ENCODE measurements around the gene SLC2A5.

Gene SLC2A5

DNA sequence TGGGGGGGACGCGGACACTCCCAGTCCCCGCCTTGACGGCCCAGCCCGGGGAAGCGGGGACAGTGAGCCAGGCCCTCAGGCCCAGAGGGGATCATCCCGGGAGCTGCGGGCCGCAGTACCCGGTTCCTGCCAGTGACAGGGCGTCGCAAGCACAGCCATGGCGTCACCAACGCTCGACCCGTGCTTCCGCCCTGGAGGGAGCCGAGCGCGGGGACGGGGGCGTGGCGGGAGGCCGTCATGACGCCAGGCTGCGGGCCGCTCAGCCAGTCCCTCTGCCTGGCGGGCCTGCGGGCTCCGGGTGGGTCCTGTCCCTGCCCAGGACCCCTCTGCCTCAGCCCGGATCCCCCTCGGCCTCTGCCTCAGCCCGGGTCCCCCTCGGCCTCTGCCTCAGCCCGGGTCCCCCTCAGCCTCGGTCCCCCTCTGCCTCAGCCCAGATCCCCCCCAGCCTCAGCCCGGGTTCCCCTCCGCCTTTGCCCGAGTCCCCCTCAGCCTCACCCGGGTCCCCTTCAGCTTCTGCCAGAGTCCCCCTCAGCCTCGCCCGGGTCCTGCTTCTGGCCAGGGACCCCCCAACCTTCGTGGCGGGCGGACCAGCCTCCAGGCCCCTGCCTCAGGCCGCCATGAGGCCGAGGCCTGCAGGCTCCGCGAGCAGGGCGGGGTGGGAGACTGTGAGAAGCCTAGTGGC lies 2.3 kb upstream of the SLC2A5 start:
- Histone ChIP-seq H3K4me1 (ENCODE audit: control insufficient read depth, insufficient read depth, low read length) (peaks cover 5% of the 10 kb centered on the region), H3K9ac (ENCODE audit: low read length) (no peak overlapping the region), H3K27me3 (ENCODE audit: control insufficient read depth, insufficient read depth, low read length) (no peaks in the 10 kb centered on the region), H3K4me3 (ENCODE audit: low read length) (no peak overlapping the region), H3K36me3 (ENCODE audit: control insufficient read depth, insufficient read depth, low read length) (no peaks in the 10 kb centered on the region), H3K9me3 (ENCODE audit: control insufficient read depth, low read length) (no peaks in the 10 kb centered on the region)

DNA sequence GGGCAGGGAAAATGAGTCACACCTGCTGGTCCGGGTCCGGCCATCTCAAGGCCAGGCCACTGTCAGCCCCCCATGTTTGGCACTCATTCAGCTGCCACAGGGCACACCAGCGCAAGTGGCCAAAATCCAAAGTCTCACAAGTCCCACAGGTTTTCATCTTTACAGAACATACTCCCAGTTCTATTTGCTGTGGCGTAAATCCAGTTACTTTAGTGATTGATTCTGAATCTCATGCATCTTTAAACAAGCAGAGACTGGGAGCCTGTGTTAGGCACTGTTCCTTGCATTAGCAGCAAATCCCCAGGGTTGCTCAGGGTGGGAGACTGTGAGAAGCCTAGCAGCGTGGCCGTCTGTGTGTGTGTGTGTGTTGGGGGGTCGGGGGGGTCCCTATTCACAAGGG lies 1.1 kb upstream of the SLC2A5 start:
- H3K4me1 ChIP-seq (ENCODE audit: control insufficient read depth, insufficient read depth, low read length): peaks cover 5% of the 10 kb centered on the region
- no peaks in the 10 kb centered on the region for H3K27me3 ChIP-seq (ENCODE audit: control insufficient read depth, insufficient read depth, low read length)
- H3K4me3 ChIP-seq (ENCODE audit: low read length): no peak overlapping the region
- H3K9me3 ChIP-seq (ENCODE audit: control insufficient read depth, low read length): no peaks in the 10 kb centered on the region
- no peak overlapping the region for H3K9ac ChIP-seq (ENCODE audit: low read length)
- H3K36me3 ChIP-seq (ENCODE audit: control insufficient read depth, insufficient read depth, low read length): no peaks in the 10 kb centered on the region

DNA sequence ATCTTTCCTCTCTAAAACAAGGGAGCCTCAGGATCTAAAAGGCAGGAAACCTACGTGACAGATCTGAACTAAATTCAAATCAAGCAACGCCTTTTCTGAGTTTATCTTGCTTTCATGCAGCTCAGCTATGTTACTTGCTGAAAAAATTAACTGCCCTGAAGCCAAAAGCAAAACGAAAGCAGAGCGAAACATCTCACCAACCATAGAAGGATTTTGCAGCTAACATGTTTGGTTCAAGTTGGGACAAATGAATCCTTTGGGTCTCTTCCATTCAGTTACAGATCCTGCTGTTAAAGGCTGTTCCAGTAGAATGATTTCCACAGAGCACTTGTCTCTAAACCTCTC lies 482 bp downstream of the SLC2A5 start:
- Histone ChIP-seq H3K4me3 (ENCODE audit: low read length) (no peak overlapping the region), H3K9me3 (ENCODE audit: control insufficient read depth, low read length) (no peaks in the 10 kb centered on the region), H3K27me3 (ENCODE audit: control insufficient read depth, insufficient read depth, low read length) (no peaks in the 10 kb centered on the region), H3K9ac (ENCODE audit: low read length) (no peak overlapping the region), H3K36me3 (ENCODE audit: control insufficient read depth, insufficient read depth, low read length) (no peaks in the 10 kb centered on the region), H3K4me1 (ENCODE audit: control insufficient read depth, insufficient read depth, low read length) (peaks cover 5% of the 10 kb centered on the region)

DNA sequence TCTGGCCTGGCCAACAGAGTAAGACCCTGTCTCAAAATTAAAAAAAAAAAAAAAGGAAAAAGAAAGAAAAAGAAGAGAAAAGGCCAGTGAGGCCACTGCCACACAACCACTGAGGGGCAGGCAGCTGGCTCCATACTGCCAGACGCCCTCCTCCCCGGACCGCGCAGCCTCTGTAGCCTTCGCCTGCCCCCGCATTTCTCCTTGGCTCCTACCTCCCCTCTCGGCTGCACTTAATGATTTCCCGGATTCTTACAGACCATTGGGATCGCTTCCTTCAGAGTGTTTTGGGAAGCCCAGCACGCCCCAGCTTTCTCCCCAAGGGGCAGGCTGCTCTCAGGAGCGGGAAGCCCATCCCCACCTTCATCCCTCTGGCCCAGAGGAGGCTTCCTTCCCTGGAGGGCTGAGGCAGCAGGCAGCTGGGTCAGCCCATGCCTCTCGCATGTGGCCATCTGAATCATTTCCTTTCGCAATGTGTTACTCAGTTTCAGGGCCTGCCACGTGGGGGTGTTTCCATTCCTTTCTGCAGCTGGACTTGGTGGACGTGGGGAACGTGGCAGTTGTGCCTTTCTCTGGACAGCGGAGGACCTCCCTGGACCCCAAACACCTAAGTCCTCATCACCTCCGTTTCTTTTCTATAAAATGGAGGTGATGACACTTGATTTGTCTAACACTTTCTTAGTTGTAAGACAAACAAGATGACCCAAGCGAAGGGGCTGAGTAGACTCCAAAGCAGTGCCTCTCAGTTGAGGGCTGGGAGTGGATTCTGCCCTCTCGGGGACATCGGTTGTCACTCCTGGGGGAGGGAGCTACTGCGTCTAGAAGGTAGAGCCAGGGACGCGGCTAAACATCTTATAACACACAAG lies 2.3 kb downstream of the SLC2A5 start:
- Histone ChIP-seq H3K36me3 (ENCODE audit: control insufficient read depth, insufficient read depth, low read length) (no peaks in the 10 kb centered on the region), H3K4me3 (ENCODE audit: low read length) (no peak overlapping the region), H3K9ac (ENCODE audit: low read length) (no peak overlapping the region), H3K4me1 (ENCODE audit: control insufficient read depth, insufficient read depth, low read length) (peaks cover 5% of the 10 kb centered on the region), H3K9me3 (ENCODE audit: control insufficient read depth, low read length) (no peaks in the 10 kb centered on the region), H3K27me3 (ENCODE audit: control insufficient read depth, insufficient read depth, low read length) (no peaks in the 10 kb centered on the region)

DNA sequence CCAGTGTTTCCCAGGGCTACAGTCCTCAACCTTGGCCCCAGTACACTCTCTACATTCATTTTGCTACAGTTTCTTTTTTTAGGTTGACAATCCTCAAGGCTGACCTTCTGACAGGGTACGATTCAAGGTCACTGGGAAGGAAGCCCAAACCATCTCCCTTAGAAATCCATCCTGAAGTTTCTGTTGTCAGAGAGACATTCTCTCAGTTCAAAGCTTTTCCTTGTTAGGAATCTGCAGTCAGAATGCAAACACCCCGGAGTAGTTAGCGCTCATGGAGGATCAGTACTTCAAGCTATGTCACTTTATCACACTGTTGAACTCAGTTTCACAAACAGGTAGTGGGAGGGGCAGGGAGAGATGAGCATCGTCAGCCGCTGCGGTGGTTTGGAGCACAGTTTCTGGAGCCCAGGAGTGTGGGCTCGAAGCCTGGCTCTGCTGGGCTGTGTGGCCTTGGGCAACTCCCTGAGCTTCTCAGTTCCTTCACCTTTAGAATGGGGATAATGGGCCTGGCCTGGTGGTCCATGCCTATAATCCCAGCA lies 4.2 kb downstream of the SLC2A5 start:
- Histone ChIP-seq H3K27me3 (ENCODE audit: control insufficient read depth, insufficient read depth, low read length) (no peaks in the 10 kb centered on the region), H3K9ac (ENCODE audit: low read length) (no peak overlapping the region), H3K9me3 (ENCODE audit: control insufficient read depth, low read length) (no peaks in the 10 kb centered on the region), H3K4me3 (ENCODE audit: low read length) (no peak overlapping the region), H3K36me3 (ENCODE audit: control insufficient read depth, insufficient read depth, low read length) (no peaks in the 10 kb centered on the region), H3K4me1 (ENCODE audit: control insufficient read depth, insufficient read depth, low read length) (peaks cover 5% of the 10 kb centered on the region)

DNA sequence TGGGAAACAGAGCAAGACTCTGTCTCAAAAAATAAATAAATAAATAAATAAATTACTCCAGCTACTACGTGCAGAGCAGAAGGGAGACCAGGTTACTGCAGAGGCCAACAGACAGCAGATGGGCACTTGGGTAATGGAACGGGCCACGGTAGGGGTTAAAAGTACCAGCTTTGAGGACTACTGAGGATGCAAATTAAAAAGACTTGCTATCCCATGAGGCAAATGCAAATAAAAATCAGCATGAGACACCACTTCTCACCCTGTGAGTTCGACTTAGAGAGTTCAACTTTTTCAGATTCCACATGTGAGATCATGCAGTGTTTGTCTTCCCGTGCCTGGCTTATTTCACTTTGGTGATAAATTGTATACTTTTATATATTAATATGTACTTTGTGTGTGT lies 6.6 kb downstream of the SLC2A5 start:
- H3K9ac ChIP-seq (ENCODE audit: low read length): no peak overlapping the region
- H3K9me3 ChIP-seq (ENCODE audit: control insufficient read depth, low read length): no peaks in the 10 kb centered on the region
- H3K4me3 ChIP-seq (ENCODE audit: low read length): no peak overlapping the region
- H3K36me3 ChIP-seq (ENCODE audit: control insufficient read depth, insufficient read depth, low read length): no peaks in the 10 kb centered on the region
- no peaks in the 10 kb centered on the region for H3K4me1 ChIP-seq (ENCODE audit: control insufficient read depth, insufficient read depth, low read length)
- H3K27me3 ChIP-seq (ENCODE audit: control insufficient read depth, insufficient read depth, low read length): no peaks in the 10 kb centered on the region

DNA sequence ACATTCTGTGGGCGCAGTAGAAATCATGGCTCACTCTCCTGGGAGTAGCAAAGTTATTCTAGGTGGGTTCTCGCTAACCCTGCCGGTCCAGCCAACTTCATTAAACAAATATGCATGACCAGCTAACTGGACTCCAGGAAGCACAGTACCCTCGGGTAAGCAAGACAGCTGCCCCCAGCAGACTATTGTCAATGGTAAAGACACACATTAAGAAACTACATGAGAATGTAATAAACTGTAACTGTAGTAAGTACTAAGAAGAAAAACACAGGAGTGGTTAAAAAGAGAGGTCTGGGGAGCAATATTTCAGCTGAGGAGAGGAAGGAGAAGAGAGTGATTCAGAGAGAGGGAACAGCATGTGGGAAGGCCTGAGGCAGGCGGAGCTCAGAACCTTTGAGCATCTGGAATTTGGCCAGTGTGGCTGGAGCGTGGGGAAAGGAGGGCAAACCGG lies 7.4 kb downstream of the SLC2A5 start:
- Histone ChIP-seq H3K4me3 (ENCODE audit: low read length) (no peak overlapping the region), H3K9ac (ENCODE audit: low read length) (no peak overlapping the region), H3K9me3 (ENCODE audit: control insufficient read depth, low read length) (no peaks in the 10 kb centered on the region), H3K27me3 (ENCODE audit: control insufficient read depth, insufficient read depth, low read length) (no peaks in the 10 kb centered on the region), H3K36me3 (ENCODE audit: control insufficient read depth, insufficient read depth, low read length) (no peaks in the 10 kb centered on the region), H3K4me1 (ENCODE audit: control insufficient read depth, insufficient read depth, low read length) (no peaks in the 10 kb centered on the region)

DNA sequence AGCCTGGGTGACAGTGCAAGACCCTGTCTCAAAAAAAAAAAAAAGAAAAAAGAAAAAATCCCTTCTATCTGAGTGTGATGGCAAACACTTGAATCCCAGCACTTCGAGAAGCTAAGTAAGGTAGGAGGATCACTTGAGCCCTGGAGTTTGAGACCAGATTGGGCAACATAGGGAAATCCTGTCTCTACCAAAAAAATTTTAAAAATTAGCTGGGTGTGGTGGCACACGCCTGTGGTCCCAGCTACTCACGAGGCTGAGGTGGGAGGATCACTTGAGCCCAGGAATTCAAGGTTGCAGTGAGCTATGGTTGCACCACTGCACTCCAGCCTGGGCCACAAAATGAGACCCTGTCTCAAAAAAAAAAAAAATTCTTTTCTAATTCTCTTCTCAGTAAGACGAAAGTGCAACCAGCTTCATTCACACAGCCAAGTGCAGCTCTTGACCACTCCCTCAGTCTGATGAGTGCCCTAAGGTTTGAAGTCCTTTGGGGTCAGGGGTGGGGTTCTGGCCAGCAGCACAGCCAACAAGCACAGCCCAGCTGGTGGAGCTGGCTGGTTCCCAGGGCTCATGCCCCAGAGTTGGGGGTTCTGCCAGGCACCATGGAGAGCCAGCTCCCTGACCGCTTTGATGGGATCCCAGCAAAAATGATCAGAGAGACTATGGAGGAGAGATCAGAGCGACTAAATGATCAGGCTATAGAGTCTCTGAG lies 8.0 kb downstream of the SLC2A5 start:
- Histone ChIP-seq H3K9ac (ENCODE audit: low read length) (no peak overlapping the region), H3K36me3 (ENCODE audit: control insufficient read depth, insufficient read depth, low read length) (no peaks in the 10 kb centered on the region), H3K4me1 (ENCODE audit: control insufficient read depth, insufficient read depth, low read length) (no peaks in the 10 kb centered on the region), H3K27me3 (ENCODE audit: control insufficient read depth, insufficient read depth, low read length) (no peaks in the 10 kb centered on the region), H3K4me3 (ENCODE audit: low read length) (no peak overlapping the region), H3K9me3 (ENCODE audit: control insufficient read depth, low read length) (no peaks in the 10 kb centered on the region)

DNA sequence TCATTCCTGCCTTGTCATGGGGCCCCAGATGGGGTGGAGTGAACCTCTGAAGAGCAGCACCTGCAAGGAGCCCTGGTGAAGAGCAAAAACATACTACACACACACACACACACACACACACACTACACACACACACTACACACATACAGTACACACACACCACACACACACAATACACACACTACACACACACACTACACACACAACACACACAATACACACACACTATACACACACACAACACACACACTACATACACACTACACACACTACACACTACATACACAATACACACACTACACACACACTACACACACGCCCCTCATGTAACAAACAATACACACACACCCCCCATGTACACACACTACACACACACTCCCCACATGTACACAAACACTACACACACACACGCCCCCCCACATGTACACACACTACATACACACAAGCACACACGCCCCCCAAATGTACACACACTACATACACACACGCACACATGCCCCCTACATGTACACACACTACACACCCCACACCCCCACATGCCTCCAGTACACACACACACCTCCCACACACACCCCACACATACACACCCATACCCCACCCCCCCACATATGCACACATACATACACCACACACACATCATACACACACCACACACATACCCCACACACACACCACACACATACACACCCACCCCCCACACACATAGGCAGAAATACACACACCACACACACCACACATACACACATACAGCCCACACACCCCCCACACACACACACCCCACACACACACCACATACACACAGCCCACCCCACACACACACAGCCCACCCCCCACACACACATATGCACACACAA lies 9.3 kb downstream of the SLC2A5 start:
- H3K27me3 ChIP-seq (ENCODE audit: control insufficient read depth, insufficient read depth, low read length): no peaks in the 10 kb centered on the region
- no peaks in the 10 kb centered on the region for H3K9me3 ChIP-seq (ENCODE audit: control insufficient read depth, low read length)
- H3K4me3 ChIP-seq (ENCODE audit: low read length): no peak overlapping the region
- no peaks in the 10 kb centered on the region for H3K36me3 ChIP-seq (ENCODE audit: control insufficient read depth, insufficient read depth, low read length)
- H3K4me1 ChIP-seq (ENCODE audit: control insufficient read depth, insufficient read depth, low read length): no peaks in the 10 kb centered on the region
- H3K9ac ChIP-seq (ENCODE audit: low read length): no peak overlapping the region

DNA sequence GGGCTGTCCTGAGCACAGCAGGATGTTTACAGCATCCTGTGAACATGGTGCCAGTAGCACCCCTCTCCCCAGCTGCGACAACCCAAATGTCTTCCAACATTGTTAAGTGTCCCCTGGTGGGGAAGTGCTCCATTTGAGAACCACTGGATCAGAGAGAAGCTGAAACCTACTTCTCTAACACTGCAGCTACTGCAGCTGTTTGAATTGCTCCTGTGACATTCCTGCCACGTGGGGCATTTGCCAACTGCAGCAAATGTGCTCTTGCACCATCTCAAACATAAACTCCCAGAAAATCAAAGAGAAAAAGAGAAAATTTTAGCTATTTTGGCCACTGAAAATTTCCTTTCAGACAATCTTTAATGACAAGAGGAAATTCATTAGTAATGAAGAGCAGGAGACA lies 11.0 kb downstream of the SLC2A5 start:
- Histone ChIP-seq H3K9ac (ENCODE audit: low read length) (no peak overlapping the region), H3K36me3 (ENCODE audit: control insufficient read depth, insufficient read depth, low read length) (no peaks in the 10 kb centered on the region)

DNA sequence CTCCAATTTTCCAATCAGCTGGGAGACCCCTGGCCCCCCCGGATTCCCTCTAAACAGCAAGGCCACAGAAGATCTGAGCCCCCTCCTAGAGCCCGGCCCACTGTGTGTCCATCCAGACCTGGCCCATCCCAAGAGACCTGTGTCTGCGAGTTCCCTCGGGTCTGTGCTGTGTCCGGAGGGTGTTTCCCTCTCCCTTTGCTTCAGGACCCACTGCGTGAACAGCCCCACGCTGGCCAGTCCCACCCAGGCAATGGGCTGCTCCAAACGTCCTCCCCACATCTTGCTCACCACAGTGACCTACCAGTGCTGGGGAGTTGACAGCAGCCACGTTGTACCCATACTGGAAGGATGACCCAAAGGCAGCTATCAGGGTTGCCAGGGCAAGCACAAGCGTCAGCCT lies 11.6 kb downstream of the SLC2A5 start:
- Histone ChIP-seq H3K4me3 (ENCODE audit: low read length) (no peak overlapping the region), H3K9me3 (ENCODE audit: control insufficient read depth, low read length) (no peaks in the 10 kb centered on the region), H3K27me3 (ENCODE audit: control insufficient read depth, insufficient read depth, low read length) (no peaks in the 10 kb centered on the region), H3K36me3 (ENCODE audit: control insufficient read depth, insufficient read depth, low read length) (no peaks in the 10 kb centered on the region), H3K9ac (ENCODE audit: low read length) (no peak overlapping the region), H3K4me1 (ENCODE audit: control insufficient read depth, insufficient read depth, low read length) (no peaks in the 10 kb centered on the region)

More for the DNA sequence above, 11.0 kb downstream of the SLC2A5 start:
- Histone ChIP-seq H3K9me3 (ENCODE audit: control insufficient read depth, low read length) (no peaks in the 10 kb centered on the region), H3K4me1 (ENCODE audit: control insufficient read depth, insufficient read depth, low read length) (no peaks in the 10 kb centered on the region), H3K27me3 (ENCODE audit: control insufficient read depth, insufficient read depth, low read length) (no peaks in the 10 kb centered on the region), H3K4me3 (ENCODE audit: low read length) (no peak overlapping the region)

Measured in mucosa of stomach (tissue), 1 donor.